ENCODE results near the gene FRMD4A. TPM values are rescaled to one million over a fixed set of nuclear protein-coding genes. Genes with fewer than 3 reads are reported as not detected.
"Not testable (repeated sequence)": the region's sequence is repeated elsewhere in the genome, so short reads cannot be mapped to it uniquely, and the experiment has no call there.

The FRMD4A gene
- total RNA-seq, 4 donors from 2014 or later = 4.4 to 7.1 (median 5.2) TPM

- no peaks in the 10 kb centered on the region for H3K36me3 ChIP-seq
- in situ Hi-C loops (cut with MboI; ENCODE audit: low sequenced_read_pairs in 4 of 4) (no loop called here), intact Hi-C loops (cut with DNase I; ENCODE audit: low total_unique reads) (no loop called here)
- H3K4me3 ChIP-seq = no peak overlapping the region
- no peaks in the 10 kb centered on the region for H3K9me3 ChIP-seq
- no peak for TF ChIP-seq POLR2A (IDR thresholded peaks at IDR 0.05)
- TF ChIP-seq CTCF (IDR thresholded peaks at IDR 0.05 in 4 of 5, conservative IDR thresholded peaks at IDR 0.05 in 1 of 5) = no peak
- DNase-seq (no peak), ATAC-seq (no peak)
- H3K4me1 ChIP-seq = no peaks in the 10 kb centered on the region
- no peak overlapping the region for H3K27ac ChIP-seq
- H3K27me3 ChIP-seq = no peaks in the 10 kb centered on the region
Measured at GRCh38 chr10:13905281-13905680, 425.4 kb downstream of the FRMD4A start.

- Histone ChIP-seq H3K4me1 (no peaks in the 10 kb centered on the region), H3K9me3 (no peaks in the 10 kb centered on the region), H3K27ac (no peak overlapping the region), H3K36me3 (no peaks in the 10 kb centered on the region), H3K4me3 (no peak overlapping the region), H3K27me3 (no peaks in the 10 kb centered on the region)
- ATAC-seq = no peak
- intact Hi-C loops (cut with DNase I; ENCODE audit: low total_unique reads) = no loop called here
- no peak for DNase-seq
- in situ Hi-C loops (cut with MboI; ENCODE audit: low sequenced_read_pairs in 4 of 4) = no loop called here
- TF ChIP-seq POLR2A (IDR thresholded peaks at IDR 0.05) = no peak
- no peak for TF ChIP-seq CTCF (IDR thresholded peaks at IDR 0.05 in 4 of 5, conservative IDR thresholded peaks at IDR 0.05 in 1 of 5)
Measured at GRCh38 chr10:13904064-13904463, 426.7 kb downstream of the FRMD4A start.

- ATAC-seq (no peak), DNase-seq (no peak)
- in situ Hi-C loops (cut with MboI; ENCODE audit: low sequenced_read_pairs in 4 of 4) (no loop called here), intact Hi-C loops (cut with DNase I; ENCODE audit: low total_unique reads) (no loop called here)
- TF ChIP-seq POLR2A (IDR thresholded peaks at IDR 0.05) (no peak), CTCF (IDR thresholded peaks at IDR 0.05 in 4 of 5, conservative IDR thresholded peaks at IDR 0.05 in 1 of 5) (no peak)
- Histone ChIP-seq H3K27ac (no peak overlapping the region), H3K4me1 (no peaks in the 10 kb centered on the region), H3K4me3 (no peak overlapping the region), H3K27me3 (no peaks in the 10 kb centered on the region), H3K9me3 (no peaks in the 10 kb centered on the region), H3K36me3 (no peaks in the 10 kb centered on the region)
Measured at GRCh38 chr10:13902868-13903587, 427.7 kb downstream of the FRMD4A start.

GRCh38 chr10:13899941-13900340 lies 430.8 kb downstream of the FRMD4A start:
- ATAC-seq (no peak), DNase-seq (no peak)
- in situ Hi-C loops (cut with MboI; ENCODE audit: low sequenced_read_pairs in 4 of 4) (no loop called here), intact Hi-C loops (cut with DNase I; ENCODE audit: low total_unique reads) (loop anchor here (10.0 kb wide), 1 partner anchor 55 kb away; no protein-coding TSS in a partner anchor)
- Histone ChIP-seq H3K27ac (no peak overlapping the region), H3K9me3 (no peaks in the 10 kb centered on the region), H3K27me3 (no peaks in the 10 kb centered on the region), H3K36me3 (no peaks in the 10 kb centered on the region), H3K4me1 (no peaks in the 10 kb centered on the region), H3K4me3 (no peak overlapping the region)
- no peak for TF ChIP-seq CTCF (IDR thresholded peaks at IDR 0.05 in 4 of 5, conservative IDR thresholded peaks at IDR 0.05 in 1 of 5)

- in situ Hi-C loops (cut with MboI; ENCODE audit: low sequenced_read_pairs in 4 of 4); DNase-seq; H3K4me3 ChIP-seq; H3K27ac ChIP-seq; H3K27me3 ChIP-seq; H3K9me3 ChIP-seq; H3K36me3 ChIP-seq; ATAC-seq; H3K4me1 ChIP-seq: not testable (repeated sequence)
- intact Hi-C loops (cut with DNase I; ENCODE audit: low total_unique reads) = loop anchor here (10.0 kb wide), 1 partner anchor 59 kb away; no protein-coding TSS in a partner anchor
Measured at GRCh38 chr10:13896146-13896545, 434.6 kb downstream of the FRMD4A start.
